Stimulated activated CD4-positive, alpha-beta T cell treated with anti-CD3 and anti-CD28 coated beads, Interleukin-4, amount 100 ng/mL, for 4 hours (primary cell): Measurements from ENCODE around the gene OTULINL.

Source experiments
- DNase-seq, 2 experiments: peaks; one replicate each; pipeline ENCODE4 v3.0.0-alpha.2; 2020

Gene OTULINL

DNA sequence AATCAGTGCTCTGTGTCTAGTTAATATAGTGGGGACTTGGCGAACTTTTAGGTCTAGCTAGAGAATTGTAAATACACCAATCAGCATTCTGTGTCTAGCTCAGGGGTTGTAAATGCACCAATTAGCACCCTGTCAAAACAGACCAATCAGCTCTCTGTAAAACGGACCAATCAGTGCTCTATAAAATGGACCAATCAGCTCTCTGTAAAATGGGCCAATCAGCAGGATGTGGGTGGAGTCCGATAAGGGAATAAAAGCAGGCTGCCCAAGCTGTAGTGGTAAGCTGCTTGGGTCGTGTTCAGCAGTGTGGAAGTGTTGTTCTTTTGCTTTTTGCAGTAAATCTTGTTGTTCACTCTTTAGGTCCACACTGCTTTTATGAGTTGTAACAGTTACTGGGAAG, 3.6 kb upstream of the OTULINL start:
- DNase-seq = no peak

DNA sequence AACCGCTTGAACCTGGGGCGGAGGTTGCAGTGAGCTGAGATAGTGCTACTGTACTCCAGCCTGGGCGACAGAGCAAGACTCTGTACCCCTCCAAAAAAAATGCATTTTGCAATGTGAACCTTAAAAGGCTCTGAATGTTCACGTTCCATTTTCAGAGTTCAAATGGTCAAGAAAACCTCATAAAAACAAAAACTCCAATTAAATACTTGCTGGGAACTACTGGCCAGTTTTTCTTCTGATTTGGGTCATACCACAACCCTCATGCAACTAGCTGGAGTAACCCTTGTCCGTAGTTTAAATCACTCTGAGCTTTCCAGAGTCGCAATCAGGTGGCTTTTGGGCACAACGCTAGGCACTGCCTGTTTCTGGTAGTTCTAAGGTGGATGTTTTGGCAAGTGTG, 2.3 kb upstream of the OTULINL start:
- no peak for DNase-seq

DNA sequence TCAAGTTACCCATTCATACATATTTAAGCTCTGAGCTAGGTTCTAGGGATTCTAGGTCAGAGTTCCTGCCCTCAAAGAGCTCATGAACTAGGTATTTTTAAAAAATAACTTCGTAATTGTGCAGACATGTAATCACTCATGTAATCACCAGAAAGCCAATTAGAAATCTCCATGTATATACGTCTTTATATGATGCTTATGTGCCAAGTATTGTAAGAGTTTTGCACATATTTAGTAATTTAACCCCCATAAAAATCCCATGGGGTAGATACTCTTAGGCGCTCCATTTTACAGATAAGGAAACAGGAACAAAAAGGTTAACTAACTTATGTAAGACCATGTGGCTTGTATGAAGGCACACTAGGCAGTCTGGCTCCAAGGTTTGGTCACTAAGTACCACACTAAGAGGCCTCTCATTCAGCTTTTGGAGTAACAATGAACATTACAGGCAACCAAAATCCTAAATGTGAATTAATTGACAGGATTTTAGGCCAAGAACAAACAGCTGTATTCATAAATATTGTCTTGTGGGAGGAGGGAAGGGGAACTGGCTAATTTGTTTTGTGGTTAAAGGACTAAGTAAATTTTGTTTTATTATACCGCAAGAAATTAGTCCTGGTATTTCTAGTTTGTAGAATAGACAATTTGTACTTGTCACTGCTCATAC, 1.7 kb upstream of the OTULINL start:
- DNase-seq = no peak

DNA sequence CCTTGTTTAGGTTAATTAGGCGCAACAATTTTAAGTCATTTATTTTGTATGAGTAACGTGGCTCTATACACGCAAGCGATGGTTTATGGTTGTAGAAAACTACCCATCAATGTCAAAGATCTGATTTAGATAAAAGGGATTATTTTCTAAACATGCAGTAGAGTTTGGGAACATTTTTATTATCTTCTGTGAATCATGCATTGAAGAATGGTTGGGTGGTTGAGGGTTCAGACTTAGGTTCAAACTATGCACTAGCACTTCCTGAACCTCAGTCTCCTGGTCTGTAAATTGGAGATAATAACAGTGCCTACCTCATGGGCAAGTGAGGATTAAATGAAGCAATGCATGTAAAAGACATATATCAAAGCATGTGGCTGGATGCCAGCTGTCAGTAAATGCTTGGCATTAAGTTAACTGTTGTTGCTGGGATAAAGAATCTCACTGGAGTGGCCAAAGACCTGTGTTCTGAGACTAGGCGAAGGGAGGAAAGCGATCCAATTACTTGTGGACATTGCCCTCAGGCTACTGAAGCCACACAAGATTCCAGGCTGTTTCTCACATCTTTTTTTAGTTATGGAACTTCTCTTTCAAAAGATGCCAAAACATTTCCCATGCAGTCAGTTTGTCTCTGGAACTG, 1.1 kb upstream of the OTULINL start:
- DNase-seq = no peak

DNA sequence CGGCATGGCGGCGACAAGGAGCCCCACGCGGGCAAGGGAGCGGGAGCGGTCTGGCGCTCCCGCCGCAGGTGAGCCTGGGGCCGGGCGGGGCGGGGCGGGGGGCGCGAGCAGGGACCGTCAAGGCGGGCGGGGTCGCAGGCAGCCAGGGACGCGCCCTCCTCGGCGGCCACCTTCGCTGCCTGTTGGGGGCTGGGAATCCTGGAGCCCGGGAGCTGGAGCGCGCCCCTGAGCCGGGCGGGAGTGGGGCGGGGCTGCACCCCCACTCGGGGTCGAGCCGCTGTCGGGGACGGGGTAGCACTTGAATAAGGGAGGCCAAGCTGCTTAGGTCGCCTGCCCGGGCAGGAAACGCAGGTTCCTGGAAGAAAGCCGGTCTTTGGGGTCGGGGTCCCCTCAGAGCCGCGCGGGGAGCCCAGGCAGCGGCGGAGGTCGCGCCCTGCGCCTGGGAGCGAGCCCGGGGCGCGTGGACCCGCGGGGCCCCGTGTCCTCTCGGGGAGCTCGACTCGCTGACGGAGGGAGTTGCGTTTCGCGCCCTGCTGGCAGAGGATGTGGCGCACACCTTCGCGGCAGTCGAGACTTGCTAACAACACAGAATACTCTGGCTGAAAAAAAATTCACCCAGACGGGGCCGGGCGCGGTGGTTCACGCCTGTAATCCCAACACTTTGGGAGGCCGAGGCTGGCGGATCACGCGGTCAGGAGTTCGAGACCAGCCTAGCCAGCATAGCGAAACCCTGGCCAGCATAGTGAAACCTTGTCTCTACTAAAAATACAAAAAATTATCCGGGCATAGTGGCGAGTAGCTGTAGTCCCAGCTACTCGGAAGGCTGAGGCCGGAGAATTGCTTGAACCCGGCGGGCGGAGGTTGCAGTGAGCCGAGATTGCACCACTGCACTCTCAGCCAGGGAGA, 552 bp downstream of the OTULINL start:
- DNase-seq = peak; percentile 72 to 81

DNA sequence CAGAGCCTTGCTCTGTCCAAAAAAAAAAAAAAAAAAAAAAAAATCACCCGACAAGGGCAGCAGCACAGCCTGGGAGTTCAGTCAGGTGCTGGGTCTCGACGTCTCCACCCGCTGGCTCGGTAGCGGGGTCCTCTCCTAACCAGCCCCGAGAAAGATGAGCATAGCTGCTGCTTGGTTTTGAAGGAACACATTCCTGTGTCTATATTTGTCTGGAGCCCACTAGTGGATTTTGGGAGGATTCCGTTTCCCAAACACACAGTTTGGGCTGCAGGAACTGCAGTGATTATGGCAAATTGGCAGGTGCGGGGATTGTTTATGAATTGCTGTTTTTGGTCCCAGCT, 1.2 kb downstream of the OTULINL start:
- no peak for DNase-seq

DNA sequence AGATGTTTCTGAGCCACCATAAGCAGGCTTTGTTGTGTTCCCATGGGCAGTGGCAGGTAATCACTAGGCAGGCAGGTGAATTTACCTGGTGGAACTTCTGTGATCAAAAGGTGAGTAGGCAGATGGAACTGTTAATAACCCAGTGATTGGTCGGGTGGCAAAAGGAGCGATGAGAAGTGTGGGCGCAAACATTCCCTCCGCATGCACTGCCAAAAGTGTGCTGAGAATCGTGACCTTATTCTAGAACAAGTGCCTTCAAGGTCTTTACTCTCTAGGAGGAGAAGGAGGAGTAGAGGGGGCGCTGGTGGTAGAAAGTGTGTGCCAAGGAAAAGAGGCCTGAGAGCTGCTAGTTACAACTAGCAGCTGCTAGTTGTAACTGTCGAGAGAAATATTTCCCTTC, 3.3 kb downstream of the OTULINL start:
- no peak for DNase-seq

DNA sequence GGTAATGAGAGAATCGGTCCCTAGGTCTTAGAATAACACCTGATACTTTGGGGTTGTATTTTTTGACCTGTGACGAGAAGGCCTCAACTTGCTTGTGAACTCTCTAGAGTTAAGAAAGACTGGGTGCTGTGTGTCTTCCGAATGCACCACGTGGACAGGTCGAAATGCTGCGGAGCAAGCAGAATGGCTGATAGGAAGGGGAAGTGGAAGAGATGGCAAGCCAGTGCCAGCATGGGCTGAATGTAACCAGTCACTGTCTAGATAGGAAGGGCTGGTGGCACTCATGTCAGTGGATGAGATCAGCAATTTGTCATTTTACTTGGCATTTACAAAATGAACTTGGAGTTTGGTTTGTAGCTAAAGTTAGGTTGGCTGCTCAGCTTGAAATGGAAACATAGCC, 5.6 kb downstream of the OTULINL start:
- DNase-seq = no peak

DNA sequence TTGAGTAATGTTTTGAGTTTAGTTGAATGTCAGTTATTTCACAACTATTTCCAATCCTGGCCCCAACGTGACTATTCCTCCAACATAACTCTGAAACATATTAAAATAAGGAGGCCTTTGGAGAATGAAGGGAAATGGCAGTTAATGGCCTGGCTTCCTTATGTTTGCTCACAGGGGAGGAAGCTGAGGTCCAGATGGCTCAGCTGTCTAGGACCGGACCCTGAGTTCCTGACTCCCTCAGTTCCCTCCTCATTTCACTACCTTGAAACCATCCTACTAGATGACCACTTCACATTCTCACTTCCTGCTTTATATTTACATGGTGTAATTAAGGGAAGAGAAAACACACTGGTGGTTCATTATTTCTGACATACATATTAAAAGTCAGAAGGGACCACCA, 6.6 kb downstream of the OTULINL start:
- no peak for DNase-seq

DNA sequence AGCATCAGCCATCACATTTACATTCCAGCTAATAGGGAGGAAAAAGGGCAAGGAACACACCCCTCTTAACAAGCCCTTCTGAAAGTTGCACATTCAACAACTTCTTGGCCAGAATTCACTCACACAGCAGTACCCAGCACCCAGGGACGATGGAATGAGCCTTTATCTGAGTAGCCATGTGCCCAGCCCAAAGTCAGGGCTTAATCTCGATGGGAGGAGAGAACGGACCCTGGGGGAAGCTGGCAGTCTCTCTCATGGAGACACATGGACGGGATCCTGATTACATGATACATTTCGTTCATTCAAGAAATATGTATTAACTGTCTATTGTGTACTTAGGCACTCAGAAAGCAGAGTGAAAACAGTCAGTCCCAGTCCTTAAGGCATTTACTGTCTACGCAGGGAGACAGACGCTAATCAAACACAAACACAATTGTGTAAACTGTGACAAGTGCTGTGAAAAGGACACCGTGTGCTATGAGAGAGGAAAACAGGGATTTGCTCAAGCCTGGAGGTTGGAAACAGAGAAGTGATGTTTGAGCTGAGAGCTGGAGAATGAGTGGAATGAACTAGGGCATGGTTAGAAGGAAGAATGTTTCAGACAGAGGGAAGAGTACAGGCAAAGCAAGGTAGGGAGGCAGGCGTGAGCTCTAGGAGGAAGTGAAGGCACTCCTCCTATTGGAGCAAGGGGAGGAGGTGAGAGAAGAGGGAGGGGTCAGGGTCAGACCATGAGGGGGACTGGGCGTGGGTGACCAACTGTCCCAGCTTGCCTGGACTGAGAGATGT, 7.4 kb downstream of the OTULINL start:
- no peak for DNase-seq

DNA sequence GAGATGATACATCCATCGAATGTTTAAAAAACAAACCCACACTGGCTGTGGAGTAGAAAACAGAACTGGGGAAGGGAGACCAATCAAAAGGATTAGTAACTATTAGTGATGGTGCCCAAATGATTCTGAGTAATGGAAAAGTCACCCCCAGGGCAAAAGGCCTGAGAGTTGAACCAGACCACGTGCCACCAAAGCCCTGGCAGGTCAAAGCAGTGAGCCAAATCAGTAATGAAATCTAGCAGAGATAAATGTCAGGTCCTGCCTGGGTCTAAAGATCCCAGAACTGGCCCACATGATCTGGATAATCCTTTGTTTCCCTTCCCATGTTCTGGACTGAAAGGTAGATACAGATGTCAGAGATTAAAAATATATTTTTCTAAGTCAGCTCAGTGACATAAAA, 9.4 kb downstream of the OTULINL start:
- DNase-seq = no peak

DNA sequence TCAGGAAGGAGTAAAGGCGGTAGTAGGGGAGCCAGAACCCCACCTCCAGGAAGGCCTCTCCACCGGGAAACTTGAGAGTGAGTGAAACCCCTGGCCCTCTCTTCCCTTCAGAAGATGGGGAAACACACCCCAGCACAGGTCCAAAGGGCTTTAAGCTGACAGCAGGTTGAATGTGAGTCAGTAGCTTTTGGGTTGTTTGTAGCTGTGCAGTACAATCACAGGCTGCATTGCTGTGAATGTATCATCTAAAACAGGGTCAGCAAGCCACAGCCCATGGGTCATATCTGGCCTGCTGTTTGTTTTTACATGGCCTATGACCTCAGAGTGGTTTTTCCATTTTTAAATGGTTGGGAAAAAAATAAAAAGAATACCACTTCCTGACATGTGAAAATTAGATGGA, 10.0 kb downstream of the OTULINL start:
- no peak for DNase-seq

DNA sequence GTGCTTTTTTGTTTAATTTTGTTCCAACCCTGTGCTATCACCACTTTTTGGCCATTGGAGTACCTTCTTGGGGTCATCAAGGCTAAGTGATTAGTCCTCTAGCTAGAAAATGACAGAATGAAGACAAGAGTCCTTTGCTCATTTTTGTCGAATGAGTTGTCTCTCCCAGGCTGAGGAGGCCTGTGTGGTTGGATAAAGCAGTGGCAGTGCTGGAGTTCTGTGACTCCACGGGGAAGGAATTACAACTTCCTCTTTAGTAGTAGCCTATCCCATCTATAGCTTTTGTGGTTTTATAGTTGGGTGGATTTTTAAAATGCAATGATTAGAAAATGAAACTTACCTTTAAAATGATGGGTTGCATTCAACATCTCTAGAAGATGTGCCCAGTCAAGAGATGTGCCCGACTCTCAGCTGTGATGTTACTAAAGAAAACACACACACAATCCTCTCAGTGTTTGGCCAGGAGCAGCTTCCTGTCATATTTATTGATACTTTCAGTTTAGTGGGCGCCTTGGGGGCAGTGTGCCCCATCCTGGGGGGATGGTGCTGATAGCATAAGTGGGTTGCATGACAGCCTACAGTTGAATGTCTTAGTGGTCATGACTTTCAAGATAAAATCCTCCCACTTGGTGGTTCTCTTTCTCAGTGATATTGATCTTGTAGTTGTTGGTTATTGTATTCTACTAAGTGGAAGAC, 11.9 kb downstream of the OTULINL start:
- DNase-seq = no peak

DNA sequence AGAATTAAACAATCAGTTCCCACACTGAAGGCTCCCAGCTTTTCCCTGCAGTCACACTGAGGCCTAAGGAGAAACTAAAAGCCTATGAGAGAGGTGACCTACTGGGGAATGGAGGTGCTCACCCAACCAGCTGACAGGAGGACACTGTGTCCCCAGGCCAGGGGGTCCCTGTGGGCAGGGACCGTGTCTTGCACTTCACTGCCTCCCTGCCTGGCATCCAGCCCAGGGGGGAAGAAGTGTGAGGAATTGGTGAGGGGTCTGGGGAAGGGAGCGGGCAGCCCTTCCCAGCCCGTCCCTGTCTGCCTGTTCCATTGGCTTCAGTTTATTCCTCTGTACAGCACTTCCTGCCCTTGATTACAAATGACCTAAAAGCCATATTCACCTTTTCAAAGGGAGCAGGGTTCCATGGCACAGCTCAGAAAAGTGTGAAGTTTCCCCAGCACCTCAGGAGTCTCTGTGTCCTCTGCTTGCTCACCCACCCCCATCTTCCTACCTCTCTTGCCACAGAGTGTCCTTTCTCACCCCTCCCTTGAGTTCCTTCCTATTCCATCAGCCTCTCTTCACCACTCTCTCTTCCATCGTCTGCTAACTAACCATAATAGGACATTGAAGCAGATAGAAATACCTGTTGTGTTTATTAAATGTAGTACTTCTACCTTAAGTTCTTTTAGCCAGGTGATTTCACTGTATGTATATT, 12.9 kb downstream of the OTULINL start:
- no peak for DNase-seq

DNA sequence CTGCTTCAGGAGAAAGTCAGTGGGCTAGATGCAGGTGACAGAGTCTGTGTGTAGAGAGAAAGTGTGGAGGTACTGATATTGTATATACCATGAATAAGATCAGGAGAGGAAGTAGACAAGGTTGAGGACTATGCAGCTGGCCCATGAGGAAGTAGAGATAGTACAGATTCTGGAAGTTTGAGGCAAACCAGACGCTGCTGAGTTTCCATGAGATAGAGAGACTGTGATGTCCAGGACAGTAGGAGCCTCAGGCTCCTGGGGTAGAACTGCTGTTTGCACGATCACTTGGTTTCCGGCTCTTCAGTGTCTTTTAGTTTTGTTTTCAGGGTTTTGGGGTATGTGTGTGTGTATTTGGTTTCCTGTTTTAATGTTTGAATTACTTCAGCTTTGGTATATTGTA, 13.6 kb downstream of the OTULINL start:
- peak in 1 of 2 experiments; percentile 14 for DNase-seq

DNA sequence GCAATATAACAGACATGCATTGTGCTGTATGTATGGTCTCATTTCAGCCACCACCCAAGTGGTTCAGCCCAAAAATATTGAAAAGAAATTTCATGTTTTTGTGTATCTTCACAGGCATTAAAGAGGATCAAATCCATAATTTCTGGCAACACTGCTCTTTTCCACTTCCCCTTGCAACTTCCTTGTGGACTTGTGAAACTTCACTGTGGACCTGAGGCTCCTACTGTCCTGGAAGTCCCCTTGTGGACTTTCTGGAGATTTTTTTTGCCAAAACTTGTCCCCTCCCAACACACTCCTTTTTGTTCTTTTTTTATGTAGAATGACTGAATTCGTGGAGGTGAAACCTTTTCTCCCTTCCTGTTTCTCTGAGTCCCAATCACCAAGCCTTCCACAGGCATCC, 14.3 kb downstream of the OTULINL start:
- no peak for DNase-seq

DNA sequence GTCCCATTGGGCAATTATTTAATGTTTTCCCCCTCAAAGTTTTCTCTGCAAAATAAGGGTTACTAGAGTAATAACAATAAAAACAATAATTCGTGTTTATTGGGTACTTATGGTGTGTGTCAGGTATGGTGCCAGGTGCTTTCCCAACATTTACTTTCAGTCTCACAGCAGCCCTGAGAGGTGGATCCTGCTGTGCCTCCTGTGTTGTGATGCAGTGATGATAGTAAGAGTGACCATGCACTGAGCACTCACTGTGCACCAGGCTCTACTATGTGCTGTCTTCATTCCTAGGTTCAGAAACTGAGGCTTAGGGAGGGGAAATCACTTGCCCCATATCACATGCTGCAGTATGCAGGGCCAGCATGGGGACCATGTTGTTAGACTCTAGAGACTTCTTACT, 15.5 kb downstream of the OTULINL start:
- no peak for DNase-seq

DNA sequence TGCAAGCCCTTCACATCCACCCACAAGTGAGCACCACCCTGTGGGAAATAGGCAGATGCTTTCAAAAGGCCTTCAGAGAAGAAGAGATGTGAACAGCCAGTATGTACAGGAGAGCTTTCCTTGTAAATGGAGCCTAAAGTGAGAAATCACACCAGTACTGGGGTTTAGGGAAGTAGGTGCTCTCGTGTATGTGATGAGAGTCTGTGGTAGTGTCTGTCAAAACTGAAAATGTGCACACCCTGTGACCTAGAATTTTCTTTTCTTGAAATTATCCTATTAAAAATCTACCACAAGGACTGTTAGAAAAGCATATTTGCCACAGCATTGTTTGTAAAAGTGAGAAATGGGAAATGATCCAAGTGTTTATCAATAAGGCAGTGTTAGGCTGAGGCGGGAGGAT, 16.6 kb downstream of the OTULINL start:
- DNase-seq = no peak

DNA sequence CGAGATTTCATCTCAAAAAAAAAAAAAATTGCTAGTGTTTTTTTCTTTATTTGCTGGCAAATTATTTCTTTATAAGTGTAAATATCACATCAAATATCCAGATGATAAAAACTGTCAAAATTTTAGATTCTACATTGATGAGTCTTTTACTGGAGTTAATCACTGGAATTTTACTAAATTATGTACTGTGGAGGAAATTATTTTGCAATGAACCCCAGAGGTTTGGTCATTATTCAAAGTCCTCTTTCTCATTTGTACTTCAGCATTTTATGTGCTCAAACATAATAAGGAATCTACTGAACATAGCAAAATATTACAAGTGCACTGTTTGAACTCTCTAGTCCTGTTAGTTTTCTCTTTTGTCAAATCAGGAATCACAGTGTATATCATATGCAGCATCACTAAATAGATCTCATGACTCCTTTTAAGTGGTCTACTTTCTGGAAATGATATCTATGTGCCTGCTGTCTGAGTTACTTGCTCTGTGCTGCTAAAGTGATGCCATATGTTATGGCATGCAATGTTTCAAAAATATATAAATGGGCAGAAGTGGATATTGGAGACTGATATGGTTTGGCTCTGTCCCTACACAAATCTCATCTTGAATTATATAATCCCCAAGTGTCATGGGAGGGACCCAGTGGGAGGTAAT, 18.0 kb downstream of the OTULINL start:
- DNase-seq = no peak

DNA sequence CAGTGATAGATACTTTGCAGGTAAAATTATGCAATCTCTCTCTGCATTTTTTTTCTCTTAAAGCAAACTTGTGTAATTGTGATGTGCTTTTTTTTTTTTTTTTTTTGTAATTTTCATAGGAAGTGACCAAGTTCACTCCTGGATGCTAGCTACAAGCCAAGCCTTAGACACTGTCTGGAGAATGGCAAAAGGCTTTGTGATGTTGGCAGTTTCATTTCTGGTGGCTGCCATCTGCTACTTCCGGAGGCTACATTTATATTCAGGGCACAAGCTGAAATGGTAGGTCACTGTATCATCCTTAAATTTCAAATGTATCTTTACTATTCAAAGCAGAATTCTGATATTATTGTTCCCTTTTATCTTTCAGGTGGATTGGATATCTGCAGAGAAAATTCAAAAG, 19.3 kb downstream of the OTULINL start:
- DNase-seq = no peak

DNA sequence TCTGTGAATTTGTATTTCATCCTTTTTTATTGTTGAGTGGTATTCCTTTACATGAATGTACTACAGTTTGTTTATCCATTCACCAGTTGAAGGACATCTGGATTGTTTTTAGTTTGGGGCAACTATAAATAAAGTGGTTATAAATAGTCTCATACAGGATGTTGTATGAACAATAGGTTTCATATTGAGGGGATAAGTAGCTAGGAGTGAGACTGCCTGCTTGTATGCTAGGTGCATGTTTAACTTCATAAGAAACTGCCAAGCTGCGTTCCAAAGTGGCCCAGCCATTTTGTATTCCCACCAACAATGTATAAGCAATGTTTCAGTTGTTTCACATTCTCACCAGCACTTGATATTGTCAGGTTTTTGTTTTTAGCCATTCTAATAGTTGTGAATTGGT, 21.5 kb downstream of the OTULINL start:
- no peak for DNase-seq

DNA sequence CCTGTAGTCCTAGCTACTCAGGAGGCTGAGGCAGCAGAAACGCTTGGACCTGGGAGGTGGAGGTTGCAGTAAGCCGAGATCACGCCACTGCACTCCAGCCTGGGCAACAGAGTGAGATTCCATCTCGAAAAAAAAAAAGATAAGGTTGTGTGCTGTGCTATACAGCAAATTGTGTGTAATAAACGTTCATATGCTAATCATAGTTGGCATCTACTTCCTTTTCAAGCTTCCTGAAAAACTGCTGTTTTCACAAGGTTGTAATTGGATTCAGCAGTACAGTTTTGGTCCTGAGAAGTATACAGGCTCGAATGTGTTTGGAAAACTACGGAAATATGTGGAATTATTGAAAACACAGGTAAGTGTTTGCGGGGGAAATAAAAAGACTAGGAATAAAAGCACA, 25.5 kb downstream of the OTULINL start:
- DNase-seq = no peak
